HG02588 (cell line): Measurements from ENCODE around the gene EZR.
"Not testable (repeated sequence)": the region's sequence is repeated elsewhere in the genome, so short reads cannot be mapped to it uniquely, and the experiment has no call there.

Experiments
- ATAC-seq: cut with Tn5 transposase; IDR thresholded peaks from one replicate; pipeline ENCODE4 v1.9.1; 2021; ENCODE audit warnings: mild to moderate bottlenecking, moderate library complexity; ENCODE audit not compliant: unreplicated experiment

EZR gene

GRCh38 chr6:158843751-158844683 lies 24.8 kb upstream of the EZR start:
- ATAC-seq, result no peak

- ATAC-seq, result no peak
Measured at GRCh38 chr6:158841358-158841757, 22.2 kb upstream of the EZR start.

DNA sequence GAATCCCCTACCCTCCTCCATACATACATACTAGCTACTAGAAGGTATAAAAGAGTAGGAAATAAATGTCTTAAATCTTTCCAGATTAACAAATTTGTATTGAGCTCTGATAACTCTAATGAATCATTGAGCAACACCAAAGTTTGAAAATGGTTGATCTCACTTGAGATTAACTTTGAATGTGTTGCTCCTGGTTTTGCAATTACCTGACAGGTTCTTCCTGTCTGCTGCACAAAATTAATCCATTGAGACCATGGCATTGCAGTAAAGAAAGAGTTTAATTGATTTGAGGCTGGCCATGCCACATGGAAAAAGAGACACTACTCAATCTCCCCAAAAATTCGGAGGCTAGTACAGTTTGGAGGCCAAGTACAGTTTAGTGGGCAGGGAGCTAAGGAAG lies 21.3 kb upstream of the EZR start:
- no peak for ATAC-seq

DNA sequence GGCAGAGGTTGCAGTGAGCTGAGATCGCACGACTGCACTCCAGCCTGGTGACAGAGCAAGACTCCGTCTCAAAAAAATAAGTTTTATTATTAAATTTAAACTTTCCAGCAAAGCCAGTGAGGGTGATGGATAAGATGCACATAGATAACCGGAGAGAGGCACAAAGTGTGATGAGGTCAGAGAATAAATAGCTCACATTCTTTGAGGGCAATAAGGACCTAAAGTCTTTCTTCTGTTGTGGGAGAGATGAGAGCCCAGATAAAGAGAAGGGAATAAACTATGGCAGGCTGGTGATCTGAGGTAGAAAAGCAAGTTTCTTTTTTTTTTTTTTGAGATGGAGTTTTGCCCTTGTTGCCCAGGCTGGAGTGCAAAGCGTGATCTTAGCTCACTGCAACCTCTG lies 20.6 kb upstream of the EZR start:
- ATAC-seq, result no peak

GRCh38 chr6:158838790-158839189 lies 19.6 kb upstream of the EZR start:
- not testable (repeated sequence) for ATAC-seq

GRCh38 chr6:158837684-158838625 lies 18.8 kb upstream of the EZR start:
- ATAC-seq, result no peak

DNA sequence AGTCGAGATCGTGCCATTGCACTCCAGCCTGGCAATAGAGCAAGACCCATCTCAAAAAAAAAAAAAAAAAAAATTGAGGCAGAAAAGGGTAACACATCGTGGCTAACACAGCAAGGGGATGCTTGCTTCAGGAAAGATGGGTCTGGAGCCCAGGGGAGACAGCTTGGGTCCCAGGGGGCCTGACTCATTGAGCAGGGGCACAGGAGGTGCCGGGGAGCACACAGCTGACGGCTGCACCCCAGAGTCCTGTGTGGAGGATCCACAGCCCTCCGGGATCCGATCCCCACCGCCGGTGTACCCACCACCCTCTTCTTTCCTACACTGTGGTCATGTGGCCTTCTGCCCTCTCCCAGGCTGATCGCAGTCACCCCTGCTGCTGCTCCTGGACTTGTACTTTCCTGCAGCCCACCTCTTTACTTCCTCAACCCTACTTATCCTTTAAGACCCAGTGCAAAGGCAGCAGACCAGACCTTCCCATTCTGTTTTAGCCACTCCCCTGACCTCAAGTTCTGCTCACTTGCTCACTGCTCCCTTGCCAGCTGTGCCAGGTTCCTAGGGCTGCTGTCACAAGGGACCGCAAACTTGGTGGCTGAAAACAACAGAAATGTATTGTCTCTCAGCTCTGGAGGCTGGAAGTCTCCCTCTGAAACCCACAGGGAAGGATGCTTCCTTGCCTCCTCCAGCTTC lies 17.6 kb upstream of the EZR start:
- no peak for ATAC-seq

GRCh38 chr6:158835616-158836221 lies 16.6 kb upstream of the EZR start:
- ATAC-seq, result no peak

DNA sequence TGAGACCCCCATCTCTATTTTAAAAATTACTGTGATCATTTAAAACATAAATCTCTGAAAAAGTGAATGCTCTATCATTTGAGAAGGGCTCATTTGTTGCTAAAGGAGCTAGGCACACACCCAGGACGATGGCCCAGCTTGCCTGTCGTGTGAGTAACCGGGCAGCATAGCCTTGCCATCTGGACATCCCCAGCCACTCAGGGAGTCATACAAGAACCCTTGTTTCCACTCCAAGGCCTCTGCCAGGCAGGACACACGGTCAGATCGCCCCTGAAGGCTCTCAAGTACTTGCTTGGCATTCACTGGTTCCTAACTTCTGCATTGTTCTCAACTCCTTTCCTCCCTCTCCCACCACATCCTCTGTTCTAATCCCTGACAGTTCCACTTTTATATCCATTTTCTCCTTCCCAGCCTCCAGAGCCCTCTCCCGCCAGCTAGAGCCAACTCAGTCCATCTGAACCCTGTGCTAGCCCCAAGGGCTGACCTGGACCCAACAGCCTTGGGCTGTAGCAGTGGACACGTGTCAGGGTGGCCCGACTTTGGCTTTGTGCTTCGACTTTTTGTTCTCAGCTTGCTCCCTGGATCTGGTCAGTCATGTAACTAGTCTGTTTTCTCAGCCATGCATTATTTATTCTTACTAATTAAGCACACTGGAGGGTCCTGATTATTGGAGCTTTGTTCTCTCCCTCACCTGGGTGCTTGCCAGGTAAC lies 15.7 kb upstream of the EZR start:
- no peak for ATAC-seq

GRCh38 chr6:158832807-158833206 lies 13.6 kb upstream of the EZR start:
- not testable (repeated sequence) for ATAC-seq

GRCh38 chr6:158832026-158832425 lies 12.9 kb upstream of the EZR start:
- no peak for ATAC-seq

GRCh38 chr6:158831571-158831970 lies 12.4 kb upstream of the EZR start:
- ATAC-seq, result no peak

DNA sequence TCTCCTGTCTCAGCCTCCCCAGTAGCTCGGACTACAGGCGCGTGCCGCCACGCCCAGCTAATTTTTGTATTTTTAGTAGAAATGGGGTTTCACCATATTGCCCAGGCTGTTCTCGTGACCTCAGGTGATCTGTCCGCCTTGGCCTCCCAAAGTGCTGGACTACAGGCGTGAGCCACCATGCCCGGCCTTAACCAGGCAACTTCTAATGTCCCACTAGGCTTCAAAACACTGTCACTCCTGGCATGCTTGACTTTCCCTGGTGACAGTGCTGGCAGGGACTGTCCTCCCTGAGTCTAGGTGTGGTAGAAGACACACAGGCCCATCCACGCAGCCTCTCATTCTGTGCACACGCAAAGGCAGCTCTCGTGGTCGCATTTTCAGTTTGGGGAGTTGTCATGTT lies 11.6 kb upstream of the EZR start:
- no peak for ATAC-seq

- ATAC-seq, result no peak
Measured at GRCh38 chr6:158828807-158829206, 9.6 kb upstream of the EZR start.

DNA sequence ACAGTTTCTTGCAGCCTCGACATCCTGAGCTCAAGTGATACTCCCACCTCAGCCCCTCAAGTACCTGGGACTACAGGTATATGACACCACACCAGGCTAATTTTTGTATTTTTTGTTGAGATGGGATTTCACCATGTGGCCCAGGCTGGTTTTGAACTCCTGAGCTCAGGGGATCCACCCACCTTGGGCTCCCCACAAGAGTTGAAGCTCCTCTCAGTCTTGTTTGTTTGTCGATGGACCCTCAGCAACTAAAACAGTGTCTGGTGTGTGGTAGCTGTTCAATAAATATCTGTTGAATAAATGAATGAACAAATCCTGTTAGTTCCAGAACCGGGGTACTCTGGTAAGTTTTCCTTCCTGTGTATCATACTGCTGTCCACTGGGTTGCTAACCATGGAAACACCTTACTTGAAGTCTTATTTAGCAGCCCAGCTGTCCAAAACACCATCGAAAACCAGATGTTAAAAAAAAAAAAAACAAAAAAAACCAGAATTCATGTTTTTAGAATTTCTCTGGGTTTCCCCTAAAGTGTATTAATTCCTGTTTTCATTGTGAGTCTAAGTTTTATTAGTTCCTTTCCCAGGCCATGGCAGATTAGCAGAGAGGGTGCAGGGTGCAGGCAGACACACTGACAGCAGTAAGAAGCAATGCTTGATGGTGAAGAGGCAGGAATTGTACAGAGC lies 7.8 kb upstream of the EZR start:
- peak; percentile 65 for ATAC-seq

GRCh38 chr6:158825951-158826306 lies 6.8 kb upstream of the EZR start:
- no peak for ATAC-seq

DNA sequence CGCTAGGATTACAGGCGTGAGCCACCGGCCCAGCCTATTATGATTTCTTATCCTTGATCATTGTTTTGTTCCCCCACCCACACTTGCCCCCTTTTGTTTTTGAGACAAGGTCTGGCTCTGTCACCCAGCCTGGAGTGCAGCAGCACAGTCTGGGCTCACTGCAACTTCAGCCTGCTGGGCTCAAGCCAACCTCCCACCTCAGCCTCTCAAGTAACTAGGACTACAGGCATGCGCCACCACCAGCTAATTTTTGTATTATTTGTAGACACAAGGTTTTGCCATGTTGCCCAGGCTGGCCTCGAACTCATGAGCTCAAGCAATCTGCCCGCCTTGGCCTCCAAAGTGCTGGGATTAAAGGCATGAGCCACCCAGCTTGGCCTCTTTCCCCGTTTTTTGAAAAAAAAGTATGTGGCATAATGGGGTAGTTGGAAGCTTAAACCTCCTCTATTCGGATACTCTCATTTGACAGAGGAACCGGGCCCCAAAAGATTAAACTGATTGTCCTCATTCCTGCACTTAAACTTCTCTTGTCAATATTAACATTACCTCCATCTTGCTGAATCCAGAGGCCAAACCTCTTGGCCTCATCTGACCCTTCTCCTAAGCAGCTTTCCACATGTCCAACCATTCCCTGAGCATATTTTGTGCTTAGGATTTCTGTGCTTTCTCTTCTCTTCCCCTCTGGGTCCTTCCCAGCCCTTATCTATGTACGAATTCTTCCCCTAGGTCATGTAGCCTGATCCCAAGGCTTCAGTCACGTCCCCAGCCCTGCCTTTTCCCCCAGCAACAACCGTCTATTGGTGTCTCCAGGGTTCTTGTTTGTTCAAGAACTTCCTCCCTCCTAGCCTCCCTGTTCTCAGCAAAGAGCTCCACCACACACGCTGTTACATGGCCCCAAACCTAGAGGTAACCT lies 6.1 kb upstream of the EZR start:
- no peak for ATAC-seq

- not testable (repeated sequence) for ATAC-seq
Measured at GRCh38 chr6:158823616-158824015, 4.4 kb upstream of the EZR start.
